ENCODE data around the gene TCEA2. TPM values are rescaled to one million over a fixed set of nuclear protein-coding genes. Genes with fewer than 3 reads are reported as not detected.

Gene TCEA2
- total and polyA plus RNA-seq, 2 of the 13 experiments (the other 11 are each of a cell fraction or from before 2014, with no cell fraction given): 28.1 to 33.7 TPM

DNA sequence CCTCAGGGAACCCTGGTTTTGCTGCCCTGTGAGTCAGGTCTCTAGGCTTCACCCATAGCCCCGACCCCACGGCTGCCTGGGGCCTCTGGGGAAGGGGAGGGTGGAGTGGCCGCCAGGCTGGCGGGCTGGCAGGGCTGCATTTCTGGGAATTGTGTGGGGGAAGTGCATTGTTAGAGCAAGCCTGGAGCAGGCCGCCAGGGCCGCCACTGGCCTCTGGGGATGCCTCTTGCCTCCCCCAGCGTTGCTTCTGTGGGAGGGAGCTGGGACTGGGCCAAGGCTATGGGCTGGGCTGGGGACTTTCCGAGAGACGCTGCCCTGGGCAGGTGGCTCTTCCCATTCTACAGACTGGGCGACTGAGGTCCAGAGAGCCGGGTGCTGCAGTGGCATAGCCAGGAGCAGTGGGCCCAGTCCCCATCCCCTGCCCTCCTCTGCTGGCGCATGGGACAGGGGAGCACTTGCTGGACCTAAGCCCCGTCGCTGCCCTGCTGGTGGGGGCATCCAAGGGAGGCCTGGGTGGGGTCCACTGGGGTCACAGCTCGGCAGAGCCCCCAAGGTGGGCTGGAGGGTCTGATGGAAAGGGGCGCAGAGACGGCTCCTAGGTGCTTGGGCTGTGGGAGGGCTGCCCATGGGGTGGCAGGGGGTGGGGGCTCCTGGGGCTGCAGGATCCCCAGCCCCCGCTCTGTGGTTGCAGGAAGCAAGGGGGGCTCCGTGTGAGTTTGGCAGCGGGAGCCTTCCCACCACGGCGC is 6.9 kb upstream of the TCEA2 start (continued):
- TF ChIP-seq, protein P1, sequence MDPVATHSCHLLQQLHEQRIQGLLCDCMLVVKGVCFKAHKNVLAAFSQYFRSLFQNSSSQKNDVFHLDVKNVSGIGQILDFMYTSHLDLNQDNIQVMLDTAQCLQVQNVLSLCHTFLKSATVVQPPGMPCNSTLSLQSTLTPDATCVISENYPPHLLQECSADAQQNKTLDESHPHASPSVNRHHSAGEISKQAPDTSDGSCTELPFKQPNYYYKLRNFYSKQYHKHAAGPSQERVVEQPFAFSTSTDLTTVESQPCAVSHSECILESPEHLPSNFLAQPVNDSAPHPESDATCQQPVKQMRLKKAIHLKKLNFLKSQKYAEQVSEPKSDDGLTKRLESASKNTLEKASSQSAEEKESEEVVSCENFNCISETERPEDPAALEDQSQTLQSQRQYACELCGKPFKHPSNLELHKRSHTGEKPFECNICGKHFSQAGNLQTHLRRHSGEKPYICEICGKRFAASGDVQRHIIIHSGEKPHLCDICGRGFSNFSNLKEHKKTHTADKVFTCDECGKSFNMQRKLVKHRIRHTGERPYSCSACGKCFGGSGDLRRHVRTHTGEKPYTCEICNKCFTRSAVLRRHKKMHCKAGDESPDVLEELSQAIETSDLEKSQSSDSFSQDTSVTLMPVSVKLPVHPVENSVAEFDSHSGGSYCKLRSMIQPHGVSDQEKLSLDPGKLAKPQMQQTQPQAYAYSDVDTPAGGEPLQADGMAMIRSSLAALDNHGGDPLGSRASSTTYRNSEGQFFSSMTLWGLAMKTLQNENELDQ (CRISPR knock-in tag; IDR thresholded peaks at IDR 0.05; ENCODE audit: borderline replicate concordance): no peak
- peak; percentile 46; the same call in 1 of the 2 replicates for TF ChIP-seq MIXL1 (CRISPR knock-in tag; IDR thresholded peaks at IDR 0.05)
- 0 out of 2 replicates have a peak, but pooled peaks have one; percentile 65 for TF ChIP-seq HES4 (CRISPR knock-in tag; IDR thresholded peaks at IDR 0.05; ENCODE audit: borderline replicate concordance)
- no peak; the same call in 1 of the 2 replicates for TF ChIP-seq TOPORS (CRISPR knock-in tag; IDR thresholded peaks at IDR 0.05)
- TF ChIP-seq ZNF260 (CRISPR knock-in tag; IDR thresholded peaks at IDR 0.05; ENCODE audit: borderline replicate concordance, low read depth): no peak
- peak; percentile 24; the same call in 1 of the 2 replicates for TF ChIP-seq HNF4G (IDR thresholded peaks at IDR 0.05; ENCODE audit: borderline replicate concordance, low read depth, low read length)
- peak; percentile 54; the same call in 1 of the 2 replicates for TF ChIP-seq HNF4G (CRISPR knock-in tag; IDR thresholded peaks at IDR 0.05; ENCODE audit: borderline replicate concordance, low read depth)
- TF ChIP-seq, protein P2, sequence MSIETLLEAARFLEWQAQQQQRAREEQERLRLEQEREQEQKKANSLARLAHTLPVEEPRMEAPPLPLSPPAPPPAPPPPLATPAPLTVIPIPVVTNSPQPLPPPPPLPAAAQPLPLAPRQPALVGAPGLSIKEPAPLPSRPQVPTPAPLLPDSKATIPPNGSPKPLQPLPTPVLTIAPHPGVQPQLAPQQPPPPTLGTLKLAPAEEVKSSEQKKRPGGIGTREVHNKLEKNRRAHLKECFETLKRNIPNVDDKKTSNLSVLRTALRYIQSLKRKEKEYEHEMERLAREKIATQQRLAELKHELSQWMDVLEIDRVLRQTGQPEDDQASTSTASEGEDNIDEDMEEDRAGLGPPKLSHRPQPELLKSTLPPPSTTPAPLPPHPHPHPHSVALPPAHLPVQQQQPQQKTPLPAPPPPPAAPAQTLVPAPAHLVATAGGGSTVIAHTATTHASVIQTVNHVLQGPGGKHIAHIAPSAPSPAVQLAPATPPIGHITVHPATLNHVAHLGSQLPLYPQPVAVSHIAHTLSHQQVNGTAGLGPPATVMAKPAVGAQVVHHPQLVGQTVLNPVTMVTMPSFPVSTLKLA (IDR thresholded peaks at IDR 0.05): no peak
- no peak for TF ChIP-seq HOXA7 (CRISPR knock-in tag; IDR thresholded peaks at IDR 0.05)
- TF ChIP-seq, protein P3, sequence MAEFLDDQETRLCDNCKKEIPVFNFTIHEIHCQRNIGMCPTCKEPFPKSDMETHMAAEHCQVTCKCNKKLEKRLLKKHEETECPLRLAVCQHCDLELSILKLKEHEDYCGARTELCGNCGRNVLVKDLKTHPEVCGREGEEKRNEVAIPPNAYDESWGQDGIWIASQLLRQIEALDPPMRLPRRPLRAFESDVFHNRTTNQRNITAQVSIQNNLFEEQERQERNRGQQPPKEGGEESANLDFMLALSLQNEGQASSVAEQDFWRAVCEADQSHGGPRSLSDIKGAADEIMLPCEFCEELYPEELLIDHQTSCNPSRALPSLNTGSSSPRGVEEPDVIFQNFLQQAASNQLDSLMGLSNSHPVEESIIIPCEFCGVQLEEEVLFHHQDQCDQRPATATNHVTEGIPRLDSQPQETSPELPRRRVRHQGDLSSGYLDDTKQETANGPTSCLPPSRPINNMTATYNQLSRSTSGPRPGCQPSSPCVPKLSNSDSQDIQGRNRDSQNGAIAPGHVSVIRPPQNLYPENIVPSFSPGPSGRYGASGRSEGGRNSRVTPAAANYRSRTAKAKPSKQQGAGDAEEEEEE (CRISPR knock-in tag; IDR thresholded peaks at IDR 0.05; ENCODE audit: borderline replicate concordance): no peak
- peak; percentile 60 for TF ChIP-seq ARHGAP35 (CRISPR knock-in tag; IDR thresholded peaks at IDR 0.05; ENCODE audit: borderline replicate concordance)
- TF ChIP-seq KLF6 (CRISPR knock-in tag; IDR thresholded peaks at IDR 0.05): no peak
- peak; percentile 38 for TF ChIP-seq MAZ (IDR thresholded peaks at IDR 0.05; ENCODE audit: borderline replicate concordance, low read depth, low read length)
- no peak for TF ChIP-seq MAZ (CRISPR knock-in tag; IDR thresholded peaks at IDR 0.05; ENCODE audit: low read depth)
- no peak for TF ChIP-seq KLF9 (CRISPR knock-in tag; IDR thresholded peaks at IDR 0.05; ENCODE audit: low read depth)
- no peak for TF ChIP-seq HHEX (CRISPR knock-in tag; IDR thresholded peaks at IDR 0.05)
- TF ChIP-seq ZNF234 (CRISPR knock-in tag; conservative IDR thresholded peaks at IDR 0.05): no peak
- TF ChIP-seq, protein P4, sequence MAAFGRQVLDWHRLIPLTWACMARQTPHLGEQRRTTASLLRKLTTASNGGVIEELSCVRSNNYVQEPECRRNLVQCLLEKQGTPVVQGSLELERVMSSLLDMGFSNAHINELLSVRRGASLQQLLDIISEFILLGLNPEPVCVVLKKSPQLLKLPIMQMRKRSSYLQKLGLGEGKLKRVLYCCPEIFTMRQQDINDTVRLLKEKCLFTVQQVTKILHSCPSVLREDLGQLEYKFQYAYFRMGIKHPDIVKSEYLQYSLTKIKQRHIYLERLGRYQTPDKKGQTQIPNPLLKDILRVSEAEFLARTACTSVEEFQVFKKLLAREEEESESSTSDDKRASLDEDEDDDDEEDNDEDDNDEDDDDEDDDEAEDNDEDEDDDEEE (CRISPR knock-in tag; IDR thresholded peaks at IDR 0.05): no peak
- 0 out of 2 replicates have a peak, but pooled peaks have one; percentile 85 for TF ChIP-seq CC2D1A (CRISPR knock-in tag; IDR thresholded peaks at IDR 0.05)
- TF ChIP-seq, protein P5, sequence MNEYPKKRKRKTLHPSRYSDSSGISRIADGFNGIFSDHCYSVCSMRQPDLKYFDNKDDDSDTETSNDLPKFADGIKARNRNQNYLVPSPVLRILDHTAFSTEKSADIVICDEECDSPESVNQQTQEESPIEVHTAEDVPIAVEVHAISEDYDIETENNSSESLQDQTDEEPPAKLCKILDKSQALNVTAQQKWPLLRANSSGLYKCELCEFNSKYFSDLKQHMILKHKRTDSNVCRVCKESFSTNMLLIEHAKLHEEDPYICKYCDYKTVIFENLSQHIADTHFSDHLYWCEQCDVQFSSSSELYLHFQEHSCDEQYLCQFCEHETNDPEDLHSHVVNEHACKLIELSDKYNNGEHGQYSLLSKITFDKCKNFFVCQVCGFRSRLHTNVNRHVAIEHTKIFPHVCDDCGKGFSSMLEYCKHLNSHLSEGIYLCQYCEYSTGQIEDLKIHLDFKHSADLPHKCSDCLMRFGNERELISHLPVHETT (CRISPR knock-in tag; conservative IDR thresholded peaks at IDR 0.05): no peak
- TF ChIP-seq SKI (IDR thresholded peaks at IDR 0.05; ENCODE audit: partially characterized antibody): peak; percentile 72
